ENCODE measurements around the gene SLC26A4. TPM values are rescaled to one million over a fixed set of nuclear protein-coding genes. Genes with fewer than 3 reads are reported as not detected.

SLC26A4 gene
- total and polyA plus RNA-seq, 10 donors: 0.09 to 0.75 (median 0.29) TPM

DNA sequence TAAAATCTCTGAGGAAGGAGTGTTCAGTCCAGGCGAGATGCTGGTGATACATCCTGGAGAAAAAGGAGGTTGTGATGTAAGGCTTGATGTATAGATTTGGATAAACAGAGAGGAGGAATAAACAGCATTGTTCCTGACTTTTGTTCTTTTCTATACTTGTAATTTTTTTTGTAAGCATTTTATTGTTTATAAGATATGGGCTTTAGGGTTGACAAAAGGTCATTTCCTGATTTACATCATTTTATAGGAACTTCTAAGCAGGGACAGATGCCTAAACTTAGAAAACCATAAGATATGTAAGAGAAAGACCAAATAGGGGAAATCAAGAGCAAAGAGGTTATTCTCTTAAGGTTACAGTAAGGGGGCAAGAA, 16.7 kb upstream of the SLC26A4 start:
- TF ChIP-seq POLR2AphosphoS5 (IDR thresholded peaks at IDR 0.05) (no peak), POLR2A (IDR thresholded peaks at IDR 0.05) (no peak)
- TF ChIP-seq, protein P1, sequence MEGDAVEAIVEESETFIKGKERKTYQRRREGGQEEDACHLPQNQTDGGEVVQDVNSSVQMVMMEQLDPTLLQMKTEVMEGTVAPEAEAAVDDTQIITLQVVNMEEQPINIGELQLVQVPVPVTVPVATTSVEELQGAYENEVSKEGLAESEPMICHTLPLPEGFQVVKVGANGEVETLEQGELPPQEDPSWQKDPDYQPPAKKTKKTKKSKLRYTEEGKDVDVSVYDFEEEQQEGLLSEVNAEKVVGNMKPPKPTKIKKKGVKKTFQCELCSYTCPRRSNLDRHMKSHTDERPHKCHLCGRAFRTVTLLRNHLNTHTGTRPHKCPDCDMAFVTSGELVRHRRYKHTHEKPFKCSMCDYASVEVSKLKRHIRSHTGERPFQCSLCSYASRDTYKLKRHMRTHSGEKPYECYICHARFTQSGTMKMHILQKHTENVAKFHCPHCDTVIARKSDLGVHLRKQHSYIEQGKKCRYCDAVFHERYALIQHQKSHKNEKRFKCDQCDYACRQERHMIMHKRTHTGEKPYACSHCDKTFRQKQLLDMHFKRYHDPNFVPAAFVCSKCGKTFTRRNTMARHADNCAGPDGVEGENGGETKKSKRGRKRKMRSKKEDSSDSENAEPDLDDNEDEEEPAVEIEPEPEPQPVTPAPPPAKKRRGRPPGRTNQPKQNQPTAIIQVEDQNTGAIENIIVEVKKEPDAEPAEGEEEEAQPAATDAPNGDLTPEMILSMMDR (IDR thresholded peaks at IDR 0.05 in 8 of 11, conservative IDR thresholded peaks at IDR 0.05 in 3 of 11): no peak
- 84 to 90% (median 85%) methylated on average over 1 of the region's 1 CpG for WGBS, 5 donors
- intact Hi-C loops (cut with DNase I; ENCODE audit: low total_unique reads): no loop called here
- H3K4me1 ChIP-seq: peaks cover 0 to 18% (median 11%) of the 10 kb centered on the region in 6 donors
- no peak for DNase-seq
- H3K4me3 ChIP-seq: no peak overlapping the region
- H3K36me3 ChIP-seq: no peaks in the 10 kb centered on the region
- no peak overlapping the region for H3K27ac ChIP-seq
- H3K27me3 ChIP-seq (replicated peaks in 1 of 7): no peaks in the 10 kb centered on the region
- H3K9me3 ChIP-seq: no peaks in the 10 kb centered on the region

- intact Hi-C loops (cut with DNase I; ENCODE audit: low total_unique reads): no loop called here
- Histone ChIP-seq H3K36me3 (no peaks in the 10 kb centered on the region), H3K27ac (peak overlapping the region in 1 of 8 donors; percentile 9), H3K4me1 (peaks cover 0 to 14% (median 9%) of the 10 kb centered on the region in 6 donors), H3K4me3 (no peak overlapping the region), H3K27me3 (replicated peaks in 1 of 7) (no peaks in the 10 kb centered on the region), H3K9me3 (no peaks in the 10 kb centered on the region)
- WGBS, 5 donors: 66 to 77% (median 73%) methylated on average over 9 of the region's 9 CpGs
- DNase-seq: no peak
- no peak for TF ChIP-seq POLR2A (IDR thresholded peaks at IDR 0.05)
- no peak for TF ChIP-seq POLR2AphosphoS5 (IDR thresholded peaks at IDR 0.05)
- TF ChIP-seq, protein P1 (IDR thresholded peaks at IDR 0.05 in 8 of 11, conservative IDR thresholded peaks at IDR 0.05 in 3 of 11): no peak
Measured at GRCh38 chr7:107644309-107644974, 16.2 kb upstream of the SLC26A4 start.

DNA sequence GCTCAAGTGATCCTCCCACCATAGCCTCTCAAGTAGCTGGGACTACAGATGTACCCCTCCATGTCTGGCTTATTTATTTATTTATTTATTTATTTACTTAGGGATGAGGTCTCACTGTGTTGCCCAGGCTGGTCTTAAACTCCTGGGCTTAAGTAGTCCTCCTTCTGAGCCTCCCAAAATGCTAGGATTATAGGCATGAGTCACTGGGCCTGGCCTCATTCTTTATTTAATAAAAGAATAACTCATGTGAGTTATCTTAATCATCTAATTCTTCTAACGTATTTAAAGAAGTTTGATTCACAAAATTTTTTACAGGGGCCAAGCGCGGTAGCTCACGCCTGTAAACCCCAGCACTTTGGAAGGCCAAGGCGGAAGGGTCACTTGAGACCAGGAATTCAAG, 8.0 kb upstream of the SLC26A4 start:
- intact Hi-C loops (cut with DNase I; ENCODE audit: low total_unique reads): no loop called here
- 94 to 97% (median 96%) methylated on average over 5 of the region's 5 CpGs for WGBS, 5 donors

DNA sequence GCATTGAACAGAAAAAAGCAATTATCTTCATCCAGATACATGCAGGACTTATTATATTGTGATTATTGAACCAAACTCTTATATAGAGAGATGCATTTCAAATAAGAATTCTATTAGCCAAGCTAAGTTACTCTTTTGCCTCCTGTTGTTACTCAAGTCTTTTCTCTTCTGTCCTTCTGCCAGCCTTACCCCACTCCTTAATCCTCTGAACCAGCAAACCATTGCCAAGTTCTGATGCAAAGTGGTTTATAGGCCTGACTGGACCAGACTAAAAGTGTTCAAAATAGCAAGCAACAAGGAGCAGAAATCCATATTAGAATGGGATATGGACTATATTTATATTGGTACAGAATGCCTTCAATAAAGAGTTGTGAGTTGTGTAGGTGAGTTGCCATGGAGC, 2.2 kb upstream of the SLC26A4 start:
- DNase-seq: no peak
- peaks cover 7 to 30% (median 25%) of the 10 kb centered on the region in 6 donors for H3K4me1 ChIP-seq
- no peaks in the 10 kb centered on the region for H3K9me3 ChIP-seq
- TF ChIP-seq POLR2AphosphoS5 (IDR thresholded peaks at IDR 0.05) (no peak), POLR2A (IDR thresholded peaks at IDR 0.05) (no peak)
- TF ChIP-seq, protein P1 (IDR thresholded peaks at IDR 0.05 in 8 of 11, conservative IDR thresholded peaks at IDR 0.05 in 3 of 11): no peak
- intact Hi-C loops (cut with DNase I; ENCODE audit: low total_unique reads): no loop called here
- H3K27me3 ChIP-seq (replicated peaks in 1 of 7): peaks cover 0 to 47% (median 32%) of the 10 kb centered on the region in 7 donors
- no peaks in the 10 kb centered on the region for H3K36me3 ChIP-seq
- no peak overlapping the region for H3K4me3 ChIP-seq
- no peak overlapping the region for H3K27ac ChIP-seq

More for the DNA sequence above, 8.0 kb upstream of the SLC26A4 start:
- Histone ChIP-seq H3K27me3 (replicated peaks in 1 of 7) (no peaks in the 10 kb centered on the region), H3K4me1 (no peaks in the 10 kb centered on the region), H3K36me3 (no peaks in the 10 kb centered on the region), H3K4me3 (no peak overlapping the region), H3K9me3 (peaks cover 0 to 5% (median 0%) of the 10 kb centered on the region in 8 donors), H3K27ac (no peak overlapping the region)
- TF ChIP-seq POLR2AphosphoS5 (IDR thresholded peaks at IDR 0.05) (no peak), POLR2A (IDR thresholded peaks at IDR 0.05) (no peak)
- TF ChIP-seq, protein P1 (IDR thresholded peaks at IDR 0.05 in 8 of 11, conservative IDR thresholded peaks at IDR 0.05 in 3 of 11): no peak
- DNase-seq: no peak

Measured in spleen (tissue), 11 donors.